Ovary (tissue), 10 donors: ENCODE results near the gene MELK. TPM values are rescaled to one million over a fixed set of nuclear protein-coding genes. Genes with fewer than 3 reads are reported as not detected.
"Not testable (repeated sequence)": the region's sequence is repeated elsewhere in the genome, so short reads cannot be mapped to it uniquely, and the experiment has no call there.

Source experiments
- DNase-seq, 5 donors: peaks; one replicate each; pipeline ENCODE4 v3.0.0-alpha.2; 2019 to 2020
- H3K27ac ChIP-seq, 2 donors: fragments of 200-600 bp; one replicate each; pipeline versions ENCODE4 v1.5.1 to v1.8.0; 2019 to 2022
- H3K27me3 ChIP-seq: fragments of 200-600 bp; one replicate; pipeline ENCODE4 v1.8.0; 2022
- H3K36me3 ChIP-seq: fragments of 200-600 bp; sonication (generic); one replicate; pipeline ENCODE4 v1.5.1; 2019
- H3K4me1 ChIP-seq: one replicate; pipeline ENCODE4 v1.8.1; 2013; ENCODE audit warnings: mild to moderate bottlenecking, moderate library complexity; ENCODE audit not compliant: insufficient read depth
- H3K4me3 ChIP-seq: fragments of 200-600 bp; sonication (generic); one replicate; pipeline ENCODE4 v1.5.1; 2017
- H3K9me3 ChIP-seq, 2 donors: fragments of 200-600 bp in 1 of 2; sonication (generic) in 1 of 2; one replicate each; pipeline versions ENCODE4 v1.5.1 to v1.8.1; 2013 to 2019; ENCODE audit warnings: mild to moderate bottlenecking in 1 of 2, moderate library complexity in 1 of 2
- EP300 ChIP-seq: sonication (generic); formaldehyde crosslinking; IDR thresholded peaks from one replicate; pipeline ENCODE4 v1.6.1; 2017; ENCODE audit warnings: antibody characterized with exemption
- POLR2A ChIP-seq: fragments of 450-650 bp; IDR thresholded peaks from one replicate; pipeline ENCODE4 v1.6.1; 2017; ENCODE audit warnings: antibody characterized with exemption, mild to moderate bottlenecking, moderate library complexity
- WGBS, 3 donors: extraction: QIAGEN DNeasy Blood & Tissue Kit in 1 of 3; methylation state at CpG; one replicate each; pipeline versions ENCODE4 v1.1.5 to v1.1.7; 2013 to 2017; 5-methylcytosine and 5-hydroxymethylcytosine counted together
- intact Hi-C, 4 donors: fragments of 100-400 bp; cut with DNase I; formaldehyde crosslinking; loops; one replicate each; pipeline versions ENCODE4 v1.11.0 to v1.15.1; 2022 to 2023
- long read RNA-seq, 3 donors: library from polyadenylated mRNA in 2 of 3; unstranded in 2 of 3; transcript quantifications; one replicate each; pipeline ENCODE4 v2.0.0 and lab custom pipeline, GENCODE V29; 2021 to 2026
- polyA plus RNA-seq, 2 donors: library from polyadenylated mRNA; stranded (reverse); fragments of 200-250 nt in 1 of 2; fragments of 350-450 nt in 1 of 2; fragmentation: Illumina TruSeq in 1 of 2; extraction: RNeasy Lipid Tissue Mini Kit (QIAGEN cat#74804) in 1 of 2; gene quantifications; one replicate each; pipeline ENCODE4 v1.2.3, GENCODE V29; 2013 to 2014
- total RNA-seq, 7 donors: library from RNA; depleted of rRNA in 2 of 7; stranded (reverse); fragments of >200 nt in 2 of 7; fragmentation: NEBNext Ultra II Directional in 3 of 7; extraction: Animal tissue kit (Norgen Biotek cat#: 25700) in 3 of 7; gene quantifications; one replicate each; pipeline versions ENCODE4 v1.1.0 to v1.2.4, GENCODE V29; 2016 to 2023
- TF ChIP-seq, protein P1 (sequence below), 3 donors: fragments of 450-650 bp in 2 of 3; fragments of 200-600 bp in 1 of 3; IDR thresholded peaks; one replicate each; pipeline versions ENCODE4 v1.5.1 to v1.8.0; 2016 to 2022; ENCODE audit warnings: antibody characterized with exemption in 3 of 3, mild to moderate bottlenecking in 1 of 3
- donor health status: DM: no; HTN: no; CAD: no; lungs with moderate emphysema.
- donor health status: DM: no; HTN: no; CAD: no.
- donor health status: Bipolar disorder and iron deficiency.
- donor health status: DM: yes; HTN: yes; CAD: no.
- donor health status: DM: no; HTN: no; CAD: no.
- donor health status: DM: yes; HTN: yes; CAD: no.

MELK gene
- total RNA-seq, result 1 to 10 TPM in 1 of 7 donors, under 1 TPM in 4, not detected in 2; 0.25 to 1.3 (median 0.69) TPM
- polyA plus RNA-seq, result 1 to 10 TPM in 1 of 2 donors, under 1 TPM in 1; 0.42 to 1.2 TPM
- long read RNA-seq, donor 1, partial matches to known transcripts, result 1 of 1 reads
- long read RNA-seq, donor 1, other reads (novel, unspliced or antisense), result 0 of 1 reads
- long read RNA-seq, donor 2, result 0 reads
- long read RNA-seq, donor 3, partial matches to known transcripts, result 0 of 1 reads
- long read RNA-seq, donor 3, other reads (novel, unspliced or antisense), result 0 of 1 reads

DNA sequence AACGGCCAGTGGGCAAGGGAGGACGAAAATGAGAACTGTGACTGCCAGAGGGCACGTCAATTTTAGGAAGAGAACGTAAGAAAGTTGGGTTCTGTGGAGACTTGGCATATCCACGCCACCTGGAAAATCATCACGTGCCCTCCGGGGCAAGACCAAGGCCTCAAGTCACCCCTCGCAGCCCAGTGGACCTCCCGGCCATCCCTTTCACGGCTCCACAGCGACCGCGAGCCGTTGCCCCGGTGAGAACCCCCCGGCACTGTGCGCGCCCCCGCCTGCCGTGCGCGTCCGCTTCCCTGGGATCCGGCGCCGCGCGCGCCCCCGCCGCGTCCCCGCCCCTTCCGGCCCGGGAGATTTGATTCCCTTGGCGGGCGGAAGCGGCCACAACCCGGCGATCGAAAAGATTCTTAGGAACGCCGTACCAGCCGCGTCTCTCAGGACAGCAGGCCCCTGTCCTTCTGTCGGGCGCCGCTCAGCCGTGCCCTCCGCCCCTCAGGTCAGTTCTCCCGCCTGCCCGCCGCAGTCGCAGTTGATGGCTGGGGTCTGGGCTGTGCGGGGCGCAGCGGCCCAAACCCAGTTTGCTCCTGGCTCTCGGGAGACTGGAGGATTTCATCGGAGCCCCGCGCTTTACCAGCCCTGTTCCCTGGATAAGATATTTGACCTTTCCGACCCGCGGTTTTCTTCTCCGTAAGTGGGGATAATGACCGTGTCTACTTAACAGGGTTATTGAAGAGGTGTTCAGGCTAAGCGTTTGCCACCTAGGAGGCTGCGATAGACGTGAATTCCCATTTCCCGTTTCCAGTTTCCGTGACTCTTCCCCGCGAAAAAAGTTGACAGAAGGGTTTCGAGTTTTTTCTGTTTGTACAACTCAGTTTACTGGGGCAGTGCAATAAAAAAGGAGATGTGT is at the start of gene MELK:
Gene MELK (plus strand): TSS at position 381 of the 904 bp plus-strand sequence. CDS start 8,787 bp downstream, outside the sequence.
- Histone ChIP-seq H3K9me3 (no peaks in the 10 kb centered on the region), H3K27me3 (no peaks in the 10 kb centered on the region), H3K4me3 (peak within 1 kb of the TSS; percentile 59), H3K4me1 (peaks cover 2% of the 10 kb centered on the region), H3K36me3 (no peaks in the 10 kb centered on the region), H3K27ac (peak within 1 kb of the TSS in 1 of 2 donors; percentile 1)
- intact Hi-C loops, result no loop called here
- DNase-seq, result peak; percentile 68 to 88 (median 78)
- TF ChIP-seq POLR2A, result peak; percentile 9
- TF ChIP-seq, protein P1, sequence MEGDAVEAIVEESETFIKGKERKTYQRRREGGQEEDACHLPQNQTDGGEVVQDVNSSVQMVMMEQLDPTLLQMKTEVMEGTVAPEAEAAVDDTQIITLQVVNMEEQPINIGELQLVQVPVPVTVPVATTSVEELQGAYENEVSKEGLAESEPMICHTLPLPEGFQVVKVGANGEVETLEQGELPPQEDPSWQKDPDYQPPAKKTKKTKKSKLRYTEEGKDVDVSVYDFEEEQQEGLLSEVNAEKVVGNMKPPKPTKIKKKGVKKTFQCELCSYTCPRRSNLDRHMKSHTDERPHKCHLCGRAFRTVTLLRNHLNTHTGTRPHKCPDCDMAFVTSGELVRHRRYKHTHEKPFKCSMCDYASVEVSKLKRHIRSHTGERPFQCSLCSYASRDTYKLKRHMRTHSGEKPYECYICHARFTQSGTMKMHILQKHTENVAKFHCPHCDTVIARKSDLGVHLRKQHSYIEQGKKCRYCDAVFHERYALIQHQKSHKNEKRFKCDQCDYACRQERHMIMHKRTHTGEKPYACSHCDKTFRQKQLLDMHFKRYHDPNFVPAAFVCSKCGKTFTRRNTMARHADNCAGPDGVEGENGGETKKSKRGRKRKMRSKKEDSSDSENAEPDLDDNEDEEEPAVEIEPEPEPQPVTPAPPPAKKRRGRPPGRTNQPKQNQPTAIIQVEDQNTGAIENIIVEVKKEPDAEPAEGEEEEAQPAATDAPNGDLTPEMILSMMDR (IDR thresholded peaks at IDR 0.05), result no peak
- 0 to 1% (median 1%) methylated on average over 51 to 74 of the region's 74 CpGs for WGBS, 3 donors

DNA sequence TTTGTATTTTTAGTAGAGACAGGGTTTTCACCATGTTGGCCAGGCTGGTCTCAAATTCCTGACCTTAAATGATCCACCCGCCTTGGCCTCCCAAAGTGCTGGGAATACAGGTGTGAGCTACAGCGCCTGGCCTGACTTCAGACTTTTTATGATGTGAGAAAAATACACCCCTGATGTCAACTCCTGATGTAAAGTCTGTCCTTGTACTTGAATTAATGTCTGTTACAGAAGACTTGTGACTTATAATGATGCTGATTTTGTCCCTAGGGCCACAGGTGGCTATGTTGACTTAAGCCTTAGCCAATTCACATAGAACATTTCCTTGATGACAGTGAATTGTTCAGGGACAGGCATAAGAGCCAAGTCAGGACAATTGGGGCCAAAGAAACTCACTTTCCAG is 42.5 kb upstream of the MELK start:
- TF ChIP-seq POLR2A, result no peak
- no peak for TF ChIP-seq EP300
- TF ChIP-seq, protein P1 (IDR thresholded peaks at IDR 0.05), result no peak
- H3K36me3 ChIP-seq, result no peaks in the 10 kb centered on the region
- 84 to 87% (median 86%) methylated on average over 2 of the region's 2 CpGs for WGBS, 3 donors
- H3K9me3 ChIP-seq, result no peaks in the 10 kb centered on the region
- intact Hi-C loops, result no loop called here
- H3K27ac ChIP-seq, result no peak overlapping the region
- no peak for DNase-seq
- no peaks in the 10 kb centered on the region for H3K27me3 ChIP-seq
- H3K4me3 ChIP-seq, result no peak overlapping the region
- H3K4me1 ChIP-seq, result no peaks in the 10 kb centered on the region

DNA sequence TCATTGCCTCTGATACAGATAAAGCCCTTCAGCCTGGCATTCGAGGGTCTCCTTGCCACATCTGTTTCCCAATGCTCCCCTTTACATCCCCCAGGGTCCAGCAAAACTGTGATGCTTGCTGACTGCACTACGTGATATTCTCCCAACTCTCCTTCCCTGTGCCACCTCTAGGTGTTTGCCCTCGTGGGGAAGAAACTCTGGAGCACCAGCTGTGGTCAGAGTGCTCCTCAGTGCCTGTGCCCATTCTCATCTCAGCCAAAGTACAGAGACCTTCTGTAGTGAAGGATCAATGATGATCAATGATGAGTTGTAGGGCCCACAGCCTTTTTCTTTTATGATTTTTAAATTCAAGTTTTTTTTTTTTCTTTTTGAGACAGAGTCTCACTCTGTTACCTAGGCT is 40.3 kb upstream of the MELK start:
- intact Hi-C loops, result no loop called here
- no peaks in the 10 kb centered on the region for H3K36me3 ChIP-seq
- no peak for DNase-seq
- H3K27ac ChIP-seq, result no peak overlapping the region
- H3K27me3 ChIP-seq, result no peaks in the 10 kb centered on the region
- 61 to 67% (median 63%) methylated on average over 3 of the region's 3 CpGs for WGBS, 3 donors
- no peaks in the 10 kb centered on the region for H3K4me1 ChIP-seq
- H3K9me3 ChIP-seq, result no peaks in the 10 kb centered on the region
- no peak overlapping the region for H3K4me3 ChIP-seq
- TF ChIP-seq, protein P1 (IDR thresholded peaks at IDR 0.05), result no peak
- TF ChIP-seq POLR2A (no peak), EP300 (no peak)

DNA sequence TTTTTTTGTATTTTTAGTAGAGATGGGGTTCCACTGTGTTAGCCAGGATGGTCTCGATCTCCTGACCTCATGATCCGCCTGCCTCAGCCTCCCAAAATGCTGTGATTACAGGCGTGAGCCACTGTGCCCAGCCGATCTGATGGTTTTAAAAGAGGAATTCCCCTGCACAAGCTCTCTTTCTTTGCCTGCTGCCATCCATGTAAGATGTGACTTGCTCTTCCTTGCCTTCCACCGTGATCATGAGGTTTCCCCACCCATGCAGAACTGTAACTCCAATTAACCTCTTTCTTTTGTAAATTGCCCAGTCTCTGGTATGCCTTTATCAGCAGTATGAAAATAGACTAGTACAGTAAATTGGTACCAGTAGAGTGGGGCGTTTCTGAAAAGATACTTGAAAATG is 39.0 kb upstream of the MELK start:
- H3K9me3 ChIP-seq, H3K36me3 ChIP-seq, H3K4me1 ChIP-seq, DNase-seq, H3K4me3 ChIP-seq, H3K27me3 ChIP-seq, H3K27ac ChIP-seq, intact Hi-C loops: not testable (repeated sequence)
- WGBS, 3 donors, result 69 to 87% (median 82%) methylated on average over 6 of the region's 6 CpGs

DNA sequence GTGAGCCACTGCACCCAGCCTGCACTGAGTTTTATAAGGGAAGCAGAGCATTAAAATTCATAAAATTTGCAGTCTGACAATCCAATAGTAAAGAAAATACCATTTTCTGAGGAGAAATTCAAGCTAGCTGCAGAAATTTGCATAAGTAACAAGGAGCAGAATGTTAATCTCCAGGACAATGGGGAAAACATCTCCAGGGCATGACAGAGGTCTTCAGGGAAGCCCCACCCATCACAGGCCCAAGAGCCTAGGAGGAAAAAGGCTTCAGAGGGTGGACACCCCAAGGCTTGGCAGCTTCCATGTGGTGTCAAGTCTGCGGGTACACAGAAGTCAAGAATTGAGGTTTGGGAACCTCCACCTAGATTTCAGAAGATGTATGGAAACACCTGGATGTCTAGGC is 37.6 kb upstream of the MELK start:
- Histone ChIP-seq H3K9me3 (no peaks in the 10 kb centered on the region), H3K4me3 (no peak overlapping the region), H3K27me3 (no peaks in the 10 kb centered on the region), H3K36me3 (no peaks in the 10 kb centered on the region), H3K4me1 (no peaks in the 10 kb centered on the region), H3K27ac (no peak overlapping the region)
- no peak for DNase-seq
- 96 to 100% (median 100%) methylated on average over 1 of the region's 1 CpG for WGBS, 3 donors
- TF ChIP-seq EP300 (no peak), POLR2A (no peak)
- TF ChIP-seq, protein P1 (IDR thresholded peaks at IDR 0.05), result no peak
- intact Hi-C loops, result no loop called here
